ENCODE data around the gene SLC11A2. TPM values are rescaled to one million over a fixed set of nuclear protein-coding genes. Genes with fewer than 3 reads are reported as not detected.

SLC11A2 gene
- total RNA-seq, 1 experiment from 2014 or later, result 38.7 TPM

GRCh38 chr12:51005671-51006070 is 20.5 kb downstream of the SLC11A2 start:
- H3K79me2 ChIP-seq (ENCODE audit: insufficient read depth, low read length), result peaks cover 5% of the 10 kb centered on the region; the same call in 1 of the 2 replicates
- no TSS peak for BruUV-seq (replicated peaks)
- ChIA-PET POLR2A (no interaction called here), CTCF (interaction anchor here (1.1 kb wide), 1 partner anchor 241 kb away, joined by 3 read pairs; no protein-coding TSS in a partner anchor), RAD21 (ENCODE audit: low non-redundant PET in 1 of 2, low total read pairs in 2 of 2, uncharacterized antibody in 2 of 2, unreplicated experiment in 2 of 2) (no interaction called here)
- H3K36me3 ChIP-seq (ENCODE audit: control insufficient read depth in 1 of 2, insufficient read depth in 2 of 2, low read length in 2 of 2), result peaks cover 5% of the 10 kb centered on the region in 2 experiments; a peak in 2 of 4 replicates
- H3K4me2 ChIP-seq (ENCODE audit: low read length), result peak overlapping the region; percentile 49
- DNase-seq (ENCODE audit: low read depth, low spot score) (no peak), ATAC-seq (peak; percentile 44; the same call in 1 of the 2 replicates)
- H3K4me3 ChIP-seq (replicated peaks in 1 of 2; ENCODE audit: low read depth in 1 of 2, low read length in 2 of 2), result no peak overlapping the region
- H3K27me3 ChIP-seq (ENCODE audit: insufficient read depth, low read length), result no peaks in the 10 kb centered on the region
- H3K9me2 ChIP-seq (ENCODE audit: insufficient read depth), result no peaks in the 10 kb centered on the region
- TF ChIP-seq ATF3 (IDR thresholded peaks at IDR 0.05) (no peak), RAD21 (IDR thresholded peaks at IDR 0.05; ENCODE audit: low read depth) (no peak), ZBTB33 (IDR thresholded peaks at IDR 0.05; ENCODE audit: extremely low read depth, insufficient replicate concordance, low read length) (no peak), EGR1 (IDR thresholded peaks at IDR 0.05; ENCODE audit: low read depth) (no peak), REST (IDR thresholded peaks at IDR 0.05; ENCODE audit: low read depth) (no peak), MAX (IDR thresholded peaks at IDR 0.05) (no peak), ELF1 (IDR thresholded peaks at IDR 0.05; ENCODE audit: borderline replicate concordance, low read depth) (no peak), ZFX (IDR thresholded peaks at IDR 0.05) (no peak), TCF7L2 (IDR thresholded peaks at IDR 0.05; ENCODE audit: borderline replicate concordance, extremely low read depth, insufficient read depth, insufficient read length) (no peak)
- no peak overlapping the region for H3K9ac ChIP-seq (ENCODE audit: low read length)
- H3K9me3 ChIP-seq (ENCODE audit: control insufficient read depth in 1 of 2, insufficient read depth in 1 of 2, low read depth in 1 of 2, low read length in 2 of 2), result no peaks in the 10 kb centered on the region
- no peak overlapping the region for H2AFZ ChIP-seq (ENCODE audit: low read depth, low read length, poor library complexity, severe bottlenecking)
- 0 out of 2 replicates have a peak, but pooled peaks cover 3% of the 10 kb centered on the region for H4K20me1 ChIP-seq (ENCODE audit: insufficient read depth)
- intact Hi-C loops (cut with micrococcal nuclease), result no loop called here
- H3K4me1 ChIP-seq (ENCODE audit: control insufficient read depth in 1 of 2, insufficient read depth in 2 of 2, low read length in 2 of 2), result peaks cover 18 to 20% of the 10 kb centered on the region in 2 experiments
- peak overlapping the region; percentile 21; the same call in 1 of the 2 replicates for H3K27ac ChIP-seq (ENCODE audit: low read depth, low read length)
